Lung (tissue), 12 donors: ENCODE data around the gene NUDT19. TPM values are rescaled to one million over a fixed set of nuclear protein-coding genes. Genes with fewer than 3 reads are reported as not detected.

ENCODE experiments used
- ATAC-seq: fragments of 200-7000 bp; cut with Tn5 transposase; one replicate; pipeline ENCODE4 v1.9.1; 2020; ENCODE audit warnings: moderate number of reproducible peaks; ENCODE audit not compliant: insufficient read depth, low FRiP score
- DNase-seq, 3 donors: peaks; one replicate each; pipeline ENCODE4 v3.0.0-alpha.2; 2013 to 2017
- H3K27ac ChIP-seq, 2 donors: one replicate each; pipeline ENCODE4 v1.5.1; 2013; ENCODE audit warnings: mild to moderate bottlenecking in 2 of 2, moderate library complexity in 2 of 2, control low read depth in 1 of 2, inconsistent platforms in 1 of 2, low read depth in 1 of 2, low read length in 1 of 2
- H3K27me3 ChIP-seq, 3 donors: one replicate each; pipeline ENCODE4 v1.5.1; 2013; ENCODE audit warnings: low read length in 2 of 3; ENCODE audit not compliant: control insufficient read depth in 3 of 3, insufficient read depth in 3 of 3
- H3K36me3 ChIP-seq, 4 donors: one replicate each; pipeline ENCODE4 v1.5.1; 2013; ENCODE audit warnings: low read length in 4 of 4, mild to moderate bottlenecking in 1 of 4, moderate library complexity in 1 of 4; ENCODE audit not compliant: control insufficient read depth in 4 of 4, insufficient read depth in 4 of 4
- H3K4me1 ChIP-seq, 5 donors: one replicate each; pipeline ENCODE4 v1.5.1; 2013; ENCODE audit warnings: low read length in 5 of 5, mild to moderate bottlenecking in 2 of 5, moderate library complexity in 1 of 5; ENCODE audit not compliant: control insufficient read depth in 5 of 5, insufficient read depth in 5 of 5
- H3K4me3 ChIP-seq: one replicate; pipeline ENCODE4 v1.5.1; 2013; ENCODE audit warnings: mild to moderate bottlenecking, control low read depth, moderate library complexity
- H3K9ac ChIP-seq, 2 donors: one replicate each; pipeline ENCODE4 v1.5.1; 2013; ENCODE audit warnings: low read length in 2 of 2, control low read depth in 1 of 2; ENCODE audit not compliant: insufficient read depth in 1 of 2
- H3K9me3 ChIP-seq, 4 donors: one replicate each; pipeline ENCODE4 v1.5.1; 2013; ENCODE audit warnings: low read length in 3 of 4, mild to moderate bottlenecking in 1 of 4, moderate library complexity in 1 of 4; ENCODE audit not compliant: control insufficient read depth in 4 of 4, insufficient read depth in 3 of 4
- WGBS, 2 donors: extraction: QIAGEN DNeasy Blood & Tissue Kit; methylation state at CpG; one replicate each; pipeline ENCODE4 v1.1.7; 2013; 5-methylcytosine and 5-hydroxymethylcytosine counted together
- polyA plus RNA-seq, 2 donors: library from polyadenylated mRNA; stranded (reverse); fragments of 200-250 nt; gene quantifications; one replicate each; pipeline ENCODE4 v1.2.1, GENCODE V29; 2013
- total RNA-seq, 2 donors: library from RNA; depleted of rRNA in 1 of 2; stranded (reverse); fragments of >200 nt in 1 of 2; gene quantifications; one replicate each; pipeline ENCODE4 v1.2.1, GENCODE V29; 2014 to 2021
- TF ChIP-seq, protein P1 (sequence below): IDR thresholded peaks from 2 replicates; pipeline ENCODE4 v1.5.1; 2012; ENCODE audit warnings: mild to moderate bottlenecking; ENCODE audit errors: control extremely low read depth, extremely low read depth
- donor health status: control.
- donor health status: control.
- donor health status: Bipolar disorder and iron deficiency.
- donor health status: healthy.
- donor health status: DM: yes; HTN: yes; CAD: no.

NUDT19 gene
- total and polyA plus RNA-seq, 4 donors = 7.5 to 20.1 (median 12.2) TPM

DNA sequence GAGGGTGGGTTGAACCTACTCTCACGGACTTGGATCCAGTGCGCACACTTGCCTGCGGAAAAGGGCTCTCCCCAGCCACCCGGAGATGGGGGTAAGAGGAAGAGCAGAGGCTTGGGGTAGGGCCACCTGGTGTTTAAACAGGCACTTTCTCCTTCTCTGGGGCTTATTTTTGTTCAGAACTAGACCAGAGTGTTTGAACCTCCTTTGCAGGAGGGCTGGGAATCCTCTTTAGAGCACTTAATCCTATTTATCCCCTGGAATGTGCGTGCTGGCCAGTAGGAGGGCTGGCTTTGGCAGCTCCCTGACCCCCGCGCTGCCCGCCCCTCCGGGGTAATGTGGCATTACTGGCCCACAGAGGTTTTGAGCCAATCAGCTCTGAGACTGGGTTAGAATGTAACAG lies 14.0 kb upstream of the NUDT19 start:
- Histone ChIP-seq H3K9ac (no peak overlapping the region), H3K9me3 (peaks cover 0 to 2% (median 0%) of the 10 kb centered on the region in 4 donors), H3K36me3 (no peaks in the 10 kb centered on the region), H3K4me1 (peaks cover 0 to 22% (median 0%) of the 10 kb centered on the region in 5 donors), H3K27me3 (peaks cover 0 to 27% (median 14%) of the 10 kb centered on the region in 3 donors), H3K4me3 (no peak overlapping the region), H3K27ac (no peak overlapping the region)
- TF ChIP-seq, protein P1, sequence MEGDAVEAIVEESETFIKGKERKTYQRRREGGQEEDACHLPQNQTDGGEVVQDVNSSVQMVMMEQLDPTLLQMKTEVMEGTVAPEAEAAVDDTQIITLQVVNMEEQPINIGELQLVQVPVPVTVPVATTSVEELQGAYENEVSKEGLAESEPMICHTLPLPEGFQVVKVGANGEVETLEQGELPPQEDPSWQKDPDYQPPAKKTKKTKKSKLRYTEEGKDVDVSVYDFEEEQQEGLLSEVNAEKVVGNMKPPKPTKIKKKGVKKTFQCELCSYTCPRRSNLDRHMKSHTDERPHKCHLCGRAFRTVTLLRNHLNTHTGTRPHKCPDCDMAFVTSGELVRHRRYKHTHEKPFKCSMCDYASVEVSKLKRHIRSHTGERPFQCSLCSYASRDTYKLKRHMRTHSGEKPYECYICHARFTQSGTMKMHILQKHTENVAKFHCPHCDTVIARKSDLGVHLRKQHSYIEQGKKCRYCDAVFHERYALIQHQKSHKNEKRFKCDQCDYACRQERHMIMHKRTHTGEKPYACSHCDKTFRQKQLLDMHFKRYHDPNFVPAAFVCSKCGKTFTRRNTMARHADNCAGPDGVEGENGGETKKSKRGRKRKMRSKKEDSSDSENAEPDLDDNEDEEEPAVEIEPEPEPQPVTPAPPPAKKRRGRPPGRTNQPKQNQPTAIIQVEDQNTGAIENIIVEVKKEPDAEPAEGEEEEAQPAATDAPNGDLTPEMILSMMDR = no peak
- DNase-seq (peak in 2 of 3 donors; percentile 13 to 40), ATAC-seq (no peak)
- 38 to 43% methylated on average over 9 of the region's 9 CpGs for WGBS, 2 donors

DNA sequence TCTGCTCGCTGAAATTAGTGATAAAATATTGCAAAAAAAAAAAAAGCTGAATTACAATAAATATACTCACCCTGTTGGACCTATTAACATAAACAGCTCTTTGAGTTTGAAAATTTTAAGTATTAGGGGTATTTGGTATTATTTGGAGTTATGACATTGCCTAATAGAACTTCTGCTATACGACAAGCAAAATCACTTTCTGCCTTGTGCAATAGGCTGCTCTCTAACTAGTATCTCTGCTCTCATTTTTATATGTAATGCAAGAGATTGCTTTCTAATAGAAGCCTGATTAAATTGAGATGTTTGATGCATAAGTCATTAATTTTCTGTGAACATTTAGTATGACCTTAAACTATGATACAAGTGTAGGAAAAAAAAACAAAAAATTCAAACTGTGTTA lies 10.6 kb upstream of the NUDT19 start:
- Histone ChIP-seq H3K4me3 (no peak overlapping the region), H3K27ac (no peak overlapping the region), H3K4me1 (peaks cover 0 to 10% (median 0%) of the 10 kb centered on the region in 5 donors), H3K9ac (no peak overlapping the region), H3K9me3 (no peaks in the 10 kb centered on the region), H3K36me3 (no peaks in the 10 kb centered on the region), H3K27me3 (peaks cover 0 to 24% (median 14%) of the 10 kb centered on the region in 3 donors)
- no peak for ATAC-seq
- 59 to 67% methylated on average over 2 of the region's 2 CpGs for WGBS, 2 donors
- no peak for DNase-seq
- TF ChIP-seq, protein P1 = no peak

DNA sequence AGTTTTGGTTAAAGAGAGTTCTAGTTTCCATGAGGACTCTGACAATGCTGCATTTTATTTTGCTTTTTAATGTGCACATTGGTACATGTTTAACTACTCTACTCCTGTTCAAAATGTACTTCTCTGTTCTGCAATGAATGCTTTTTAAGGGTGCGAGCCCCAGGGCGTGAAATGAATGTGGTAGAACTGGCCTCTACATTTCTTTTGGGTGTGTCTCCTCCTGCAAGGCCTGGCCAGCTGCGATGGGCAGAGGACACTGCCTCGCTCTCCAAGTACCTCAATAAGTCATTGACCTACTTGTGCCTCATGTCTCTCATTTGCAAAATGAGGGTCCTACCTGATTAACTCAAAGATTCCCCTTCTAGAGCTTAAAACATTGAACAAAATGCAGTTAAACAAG lies 9.3 kb upstream of the NUDT19 start:
- TF ChIP-seq, protein P1 = no peak
- no peaks in the 10 kb centered on the region for H3K9me3 ChIP-seq
- no peak overlapping the region for H3K27ac ChIP-seq
- no peak overlapping the region for H3K4me3 ChIP-seq
- H3K36me3 ChIP-seq = no peaks in the 10 kb centered on the region
- 75 to 90% methylated on average over 4 of the region's 4 CpGs for WGBS, 2 donors
- DNase-seq = no peak
- H3K4me1 ChIP-seq = peaks cover 0 to 6% (median 0%) of the 10 kb centered on the region in 5 donors
- peaks cover 0 to 16% (median 6%) of the 10 kb centered on the region in 3 donors for H3K27me3 ChIP-seq
- H3K9ac ChIP-seq = no peak overlapping the region
- ATAC-seq = no peak

GRCh38 chr19:32686847-32687475 lies 4.7 kb upstream of the NUDT19 start:
- Histone ChIP-seq H3K4me3 (no peak overlapping the region), H3K36me3 (no peaks in the 10 kb centered on the region), H3K4me1 (peaks cover 0 to 8% (median 3%) of the 10 kb centered on the region in 5 donors), H3K9ac (no peak overlapping the region), H3K27ac (no peak overlapping the region), H3K27me3 (no peaks in the 10 kb centered on the region), H3K9me3 (no peaks in the 10 kb centered on the region)
- 95 to 98% methylated on average over 6 of the region's 6 CpGs for WGBS, 2 donors
- DNase-seq = no peak
- TF ChIP-seq, protein P1 = no peak
- no peak for ATAC-seq
